MM.1S (cell line): Measurements from ENCODE around the gene S100A9.

ENCODE experiments used
- CTCF ChIP-seq: fragments of 300-600 bp; sonication (generic); IDR thresholded peaks from 2 replicates; pipeline ENCODE4 v1.5.1; 2016; ENCODE audit warnings: antibody characterized with exemption, low read length, mixed read lengths
- EZH2 ChIP-seq: fragments of 300-600 bp; sonication (generic); optimal IDR thresholded peaks from 2 replicates; pipeline ENCODE3; 2017; ENCODE audit warnings: low read depth, mild to moderate bottlenecking, antibody characterized with exemption, low read length, mixed read lengths

GRCh38 chr1:153352523-153352922 is 5.1 kb upstream of the S100A9 start:
- peak; percentile 96 for TF ChIP-seq CTCF
- TF ChIP-seq EZH2 = no peak
